Measurements from ENCODE around the gene LRRN1.

DNA sequence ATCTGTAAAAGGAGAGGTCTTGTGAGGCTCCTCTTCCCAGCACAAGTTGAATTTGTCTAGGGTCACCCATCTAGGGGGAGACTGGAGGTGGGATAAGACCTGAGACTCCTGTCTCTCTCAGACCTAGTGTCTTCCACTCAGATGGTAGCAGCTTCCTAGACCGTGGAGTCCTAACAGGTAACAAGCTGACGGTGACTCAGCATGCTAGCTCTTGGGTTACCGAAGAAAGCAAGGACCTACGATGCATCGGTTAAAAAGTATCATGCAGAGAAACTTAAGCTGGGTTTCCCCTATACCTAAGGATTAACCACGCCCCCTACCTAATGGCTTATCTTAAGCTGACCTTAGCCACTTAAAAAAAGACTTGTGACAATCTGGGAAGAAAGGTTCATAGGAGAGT, 7.6 kb downstream of the LRRN1 start:
- TF ChIP-seq, protein P1, sequence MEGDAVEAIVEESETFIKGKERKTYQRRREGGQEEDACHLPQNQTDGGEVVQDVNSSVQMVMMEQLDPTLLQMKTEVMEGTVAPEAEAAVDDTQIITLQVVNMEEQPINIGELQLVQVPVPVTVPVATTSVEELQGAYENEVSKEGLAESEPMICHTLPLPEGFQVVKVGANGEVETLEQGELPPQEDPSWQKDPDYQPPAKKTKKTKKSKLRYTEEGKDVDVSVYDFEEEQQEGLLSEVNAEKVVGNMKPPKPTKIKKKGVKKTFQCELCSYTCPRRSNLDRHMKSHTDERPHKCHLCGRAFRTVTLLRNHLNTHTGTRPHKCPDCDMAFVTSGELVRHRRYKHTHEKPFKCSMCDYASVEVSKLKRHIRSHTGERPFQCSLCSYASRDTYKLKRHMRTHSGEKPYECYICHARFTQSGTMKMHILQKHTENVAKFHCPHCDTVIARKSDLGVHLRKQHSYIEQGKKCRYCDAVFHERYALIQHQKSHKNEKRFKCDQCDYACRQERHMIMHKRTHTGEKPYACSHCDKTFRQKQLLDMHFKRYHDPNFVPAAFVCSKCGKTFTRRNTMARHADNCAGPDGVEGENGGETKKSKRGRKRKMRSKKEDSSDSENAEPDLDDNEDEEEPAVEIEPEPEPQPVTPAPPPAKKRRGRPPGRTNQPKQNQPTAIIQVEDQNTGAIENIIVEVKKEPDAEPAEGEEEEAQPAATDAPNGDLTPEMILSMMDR (IDR thresholded peaks at IDR 0.05) = no peak
- no peak for TF ChIP-seq POLR2A (IDR thresholded peaks at IDR 0.05)

Data from lower leg skin (tissue), 3 donors.